K562 (cell line): ENCODE results near the gene AKR1A1. TPM values are rescaled to one million over a fixed set of nuclear protein-coding genes. Genes with fewer than 3 reads are reported as not detected.

ENCODE experiments used
- ATAC-seq: fragments of 200-7000 bp; cut with Tn5 transposase; 3 replicates; pipeline ENCODE4 v1.9.1; 2020; ENCODE audit warnings: moderate library complexity
- BruUV-seq: library from RNA; stranded (reverse); fragments of 400-500 nt; replicated peaks from 2 replicates; lab custom pipeline; 2021; lab: Mats Ljungman, UMichigan
- CTCF ChIA-PET: fragments of 300-600 bp; formaldehyde crosslinking; extraction: SDS; loops from one replicate; lab custom pipeline; 2021; ENCODE audit warnings: low intra/inter-chr PET ratio; lab: Yijun Ruan, JAX
- POLR2A ChIA-PET: fragments of 300-600, 350-650 bp; sonication (Branson Sonifier 250); formaldehyde crosslinking; extraction: SDS; loops from one replicate; lab custom pipeline; 2021; ENCODE audit warnings: antibody characterized with exemption, inconsistent platforms; lab: Yijun Ruan, JAX
- DNase-seq, 4 experiments: peaks; one replicate each; pipeline versions ENCODE4 v3.0.0 to v3.0.0-alpha.2; 2011 to 2018; ENCODE audit warnings: low spot score in 3 of 4, mixed read lengths in 3 of 4; ENCODE audit errors: extremely low read depth in 1 of 4
- FAIRE-seq: peaks from 2 replicates; lab custom pipeline; 2011; peaks lifted over from hg19 to GRCh38; lab: Jason Lieb, UNC
- H2AFZ ChIP-seq: 2 replicates; pipeline ENCODE4 v1.6.0; 2011; ENCODE audit warnings: low read depth, low read length, control low read depth, inconsistent platforms
- H3K27ac ChIP-seq: fragments of 200-600 bp; 3 replicates; pipeline ENCODE4 v1.8.0; 2011; ENCODE audit warnings: low read depth, mild to moderate bottlenecking, control low read depth, inconsistent platforms, low read length, moderate library complexity, mixed read lengths; ENCODE audit errors: extremely low read depth
- H3K27me3 ChIP-seq, 2 experiments: fragments of 300-600 bp in 1 of 2; 2 replicates in 1 of 2; 3 replicates in 1 of 2; pipeline versions ENCODE4 v1.6.0 to v1.8.0; 2011; ENCODE audit warnings: inconsistent platforms in 2 of 2, low read length in 2 of 2, mild to moderate bottlenecking in 1 of 2, mixed read lengths in 1 of 2, moderate library complexity in 1 of 2; ENCODE audit not compliant: control insufficient read depth in 2 of 2, insufficient read depth in 2 of 2
- H3K36me3 ChIP-seq: fragments of 300-600 bp; 3 replicates; pipeline ENCODE4 v1.8.0; 2011; ENCODE audit warnings: mild to moderate bottlenecking, low read length, inconsistent platforms; ENCODE audit not compliant: control insufficient read depth, insufficient read depth
- H3K4me1 ChIP-seq, 2 experiments: fragments of 200-600 bp in 1 of 2; replicated peaks in 1 of 2; 2 replicates in 1 of 2; 3 replicates in 1 of 2; pipeline versions ENCODE4 v1.5.1 to v1.8.0; 2011; ENCODE audit warnings: inconsistent platforms in 2 of 2, low read length in 2 of 2, mild to moderate bottlenecking in 1 of 2, mixed read lengths in 1 of 2, moderate library complexity in 1 of 2; ENCODE audit not compliant: control insufficient read depth in 2 of 2, insufficient read depth in 2 of 2
- H3K4me2 ChIP-seq: 2 replicates; pipeline ENCODE4 v1.6.1; 2011; ENCODE audit warnings: low read length, control low read depth, inconsistent platforms, mixed read lengths; ENCODE audit not compliant: insufficient read depth
- H3K4me3 ChIP-seq: fragments of 200-600 bp; sonication (generic), shearing (Covaris generic); 2 replicates; pipeline ENCODE4 v1.5.1; 2016; ENCODE audit warnings: control low read depth, inconsistent platforms
- H3K79me2 ChIP-seq: fragments of 200-600 bp; 3 replicates; pipeline ENCODE4 v1.8.0; 2011; ENCODE audit warnings: low read length, inconsistent platforms; ENCODE audit not compliant: control insufficient read depth, insufficient read depth
- H3K9ac ChIP-seq, 2 experiments: 2 replicates each; pipeline versions ENCODE4 v1.6.0 to v1.6.1; 2011; ENCODE audit warnings: low read depth in 2 of 2, low read length in 2 of 2, control low read depth in 1 of 2, inconsistent platforms in 1 of 2, mild to moderate bottlenecking in 1 of 2, mixed read lengths in 1 of 2; ENCODE audit not compliant: insufficient read depth in 1 of 2
- H3K9me1 ChIP-seq: one replicate; pipeline ENCODE4 v1.6.0; 2011; ENCODE audit warnings: inconsistent platforms, mild to moderate bottlenecking, low read length, moderate library complexity; ENCODE audit not compliant: control insufficient read depth, insufficient read depth
- H3K9me3 ChIP-seq: replicated peaks from 2 replicates; pipeline ENCODE4 v1.5.1; 2011; ENCODE audit warnings: low read depth, low read length, inconsistent platforms; ENCODE audit not compliant: control insufficient read depth, insufficient read depth
- H4K20me1 ChIP-seq: replicated peaks from 2 replicates; pipeline ENCODE4 v1.6.1; 2011; ENCODE audit warnings: low read length, inconsistent platforms, mixed read lengths; ENCODE audit not compliant: control insufficient read depth, insufficient read depth
- ELK3 ChIP-seq: fragments of 450-650 bp; formaldehyde crosslinking; IDR thresholded peaks from 2 replicates; pipeline ENCODE4 v1.4.0; 2020; ENCODE audit warnings: mild to moderate bottlenecking
- FIP1L1 ChIP-seq: fragments of 200-400 bp; formaldehyde crosslinking; IDR thresholded peaks from 2 replicates; pipeline ENCODE4 v1.6.1; 2018; ENCODE audit warnings: mild to moderate bottlenecking, low read depth, low read length; ENCODE audit not compliant: poor library complexity, severe bottlenecking
- HDAC6 ChIP-seq: IDR thresholded peaks from 2 replicates; pipeline ENCODE4 v1.6.1; 2012; ENCODE audit warnings: low read depth, mild to moderate bottlenecking, control low read depth, inconsistent platforms, low read length, moderate library complexity
- HES1 ChIP-seq: fragments of 450-650 bp; IDR thresholded peaks from 2 replicates; pipeline ENCODE4 v1.6.1; 2016; ENCODE audit warnings: low read depth, mild to moderate bottlenecking, moderate library complexity
- NFYB ChIP-seq: IDR thresholded peaks from 2 replicates; pipeline ENCODE4 v1.6.1; 2011; ENCODE audit warnings: mild to moderate bottlenecking, moderate library complexity; ENCODE audit not compliant: insufficient read length; ENCODE audit errors: extremely low read depth
- RAD21 ChIP-seq, 2 experiments: fragments of 250-450 bp in 1 of 2; fragments of 450-650 bp in 1 of 2; sonication (Bioruptor Pico) in 1 of 2; formaldehyde crosslinking in 1 of 2; IDR thresholded peaks in 1 of 2; conservative IDR thresholded peaks in 1 of 2; 2 replicates each; pipeline versions ENCODE4 v1.4.0 to v1.8.0; 2020 to 2022; ENCODE audit warnings: mild to moderate bottlenecking in 2 of 2, moderate library complexity in 1 of 2
- RBFOX2 ChIP-seq: fragments of 200-400 bp; formaldehyde crosslinking; IDR thresholded peaks from 2 replicates; pipeline ENCODE4 v1.6.1; 2017; ENCODE audit warnings: low read depth, mild to moderate bottlenecking, low read length, moderate library complexity
- RUNX1 ChIP-seq: sonication (generic); IDR thresholded peaks from 2 replicates; pipeline ENCODE4 v1.6.1; 2016; ENCODE audit warnings: antibody characterized with exemption, low read depth
- ZNF436 ChIP-seq: fragments of 250-450, 450-650 bp; sonication (Bioruptor Pico); formaldehyde crosslinking; IDR thresholded peaks from 2 replicates; pipeline ENCODE4 v1.7.0; 2020; ENCODE audit warnings: mild to moderate bottlenecking
- ZSCAN29 ChIP-seq: fragments of 450-650 bp; IDR thresholded peaks from 2 replicates; pipeline ENCODE4 v1.6.1; 2017
- WGBS: fragments of 100-300 bp; shearing (Covaris generic); methylation state at CpG from one replicate; pipeline ENCODE4 v1.1.6; 2016; ENCODE audit warnings: low coverage, mixed read lengths; ENCODE audit not compliant: insufficient coverage; ENCODE audit errors: missing lambda C conversion rate; 5-methylcytosine and 5-hydroxymethylcytosine counted together
- in situ Hi-C: fragments of 300-500 bp; cut with MboI; formaldehyde crosslinking; loops from 4 replicates; pipeline ENCODE4 v1.15.0; 2018; ENCODE audit warnings: inconsistent platforms, mixed read lengths
- intact Hi-C: fragments of 100-400 bp; cut with micrococcal nuclease; formaldehyde crosslinking; loops from 2 replicates; pipeline ENCODE4 v1.14.2; 2022
- polyA plus RNA-seq, 8 experiments: library from polyadenylated mRNA; depleted of rRNA in 4 of 8; stranded (reverse) in 5 of 8; unstranded in 3 of 8; fragments of >200 nt; fragmentation: Nextera tagmentation in 2 of 8; fragmentation: Illumina TruSeq in 1 of 8; extraction: Ambion mirVana in 2 of 8; extraction: Trizol in 1 of 8; gene quantifications; 2 replicates each; pipeline versions ENCODE4 v1.2.1 to v1.2.3, GENCODE V29; 2011 to 2014; ENCODE audit warnings: inconsistent platforms in 1 of 8, missing spikeins in 1 of 8
- total RNA-seq, 7 experiments: library from RNA; depleted of rRNA in 6 of 7; stranded (reverse); fragments of >200 nt in 6 of 7; fragmentation: Illumina TruSeq in 2 of 7; extraction: Trizol in 2 of 7; gene quantifications; 2 replicates each; pipeline versions ENCODE4 v1.2.1 to v1.2.3, GENCODE V29; 2011 to 2021; ENCODE audit warnings: low replicate concordance in 1 of 7

The AKR1A1 gene
- total and polyA plus RNA-seq, 9 of the 15 experiments (the other 6 are each of a cell fraction or from before 2014, with no cell fraction given), result 68.6 to 211 (median 132) TPM

- TF ChIP-seq ELK3 (CRISPR knock-in tag) (no peak), NFYB (no peak), ZSCAN29 (no peak), HDAC6 (no peak), RAD21 (CRISPR knock-in tag; conservative IDR thresholded peaks at IDR 0.05 in 1 of 2, IDR thresholded peaks at IDR 0.05 in 1 of 2) (no peak), HES1 (no peak)
These were observed 36.1 kb downstream of the AKR1A1 start (continued) for GRCh38 chr1:45586769-45587168.

GRCh38 chr1:45589861-45590260, 39.2 kb downstream of the AKR1A1 start:
- ChIA-PET POLR2A (interaction anchor here (0.6 to 3.3 kb wide), 5 partner anchors 10 to 90 kb away, joined by 3 to 15 read pairs (median 4); partner anchors contain the start of genes CCDC163 and PRDX1), CTCF (no interaction called here)
- BruUV-seq, result no TSS peak
- Histone ChIP-seq H3K4me2 (no peak overlapping the region), H4K20me1 (peaks cover 35% of the 10 kb centered on the region), H3K79me2 (peaks cover 98% of the 10 kb centered on the region), H3K9me3 (no peaks in the 10 kb centered on the region), H3K4me1 (peaks cover 6 to 27% of the 10 kb centered on the region in 2 experiments; a peak in 4 of 5 replicates), H3K9me1 (peaks cover 6% of the 10 kb centered on the region), H3K27me3 (no peaks in the 10 kb centered on the region), H3K4me3 (no peak overlapping the region), H2AFZ (no peak overlapping the region), H3K9ac (no peak overlapping the region), H3K27ac (no peak overlapping the region), H3K36me3 (peaks cover 92% of the 10 kb centered on the region)
- FAIRE-seq (no peak), DNase-seq (no peak), ATAC-seq (no peak)
- intact Hi-C loops, result no loop called here
- 62% methylated on average over 1 of the region's 1 CpG for WGBS
- TF ChIP-seq RUNX1, result no peak
- no peak for TF ChIP-seq ZNF436
- TF ChIP-seq FIP1L1, result no peak
- TF ChIP-seq RBFOX2, result 0 out of 2 replicates have a peak, but pooled peaks have one; percentile 34
- in situ Hi-C loops, result no loop called here
